ENCODE data around the gene XPNPEP3. TPM values are rescaled to one million over a fixed set of nuclear protein-coding genes. Genes with fewer than 3 reads are reported as not detected.

The XPNPEP3 gene
- total RNA-seq, 1 donor from 2014 or later: 28.7 TPM

DNA sequence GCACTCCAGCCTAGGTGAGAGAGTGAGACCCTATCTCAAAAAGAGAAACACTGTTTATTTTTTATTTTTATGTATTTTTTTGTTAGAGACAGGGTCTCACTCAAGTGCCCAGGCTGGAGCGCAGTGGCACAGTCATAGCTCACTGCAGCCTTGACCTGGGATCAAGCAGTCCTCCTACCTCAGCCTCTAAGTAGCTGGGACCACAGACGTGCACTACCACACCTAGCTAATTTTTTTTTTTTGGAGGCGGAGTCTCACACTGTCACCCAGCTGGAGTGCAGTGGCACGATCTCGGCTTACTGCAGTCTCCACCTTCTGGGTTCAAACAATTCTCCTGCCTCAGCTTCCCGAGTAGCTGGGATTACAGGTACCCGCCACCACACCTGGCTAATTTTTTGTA is 100.7 kb downstream of the XPNPEP3 start:
- TF ChIP-seq, protein P1, sequence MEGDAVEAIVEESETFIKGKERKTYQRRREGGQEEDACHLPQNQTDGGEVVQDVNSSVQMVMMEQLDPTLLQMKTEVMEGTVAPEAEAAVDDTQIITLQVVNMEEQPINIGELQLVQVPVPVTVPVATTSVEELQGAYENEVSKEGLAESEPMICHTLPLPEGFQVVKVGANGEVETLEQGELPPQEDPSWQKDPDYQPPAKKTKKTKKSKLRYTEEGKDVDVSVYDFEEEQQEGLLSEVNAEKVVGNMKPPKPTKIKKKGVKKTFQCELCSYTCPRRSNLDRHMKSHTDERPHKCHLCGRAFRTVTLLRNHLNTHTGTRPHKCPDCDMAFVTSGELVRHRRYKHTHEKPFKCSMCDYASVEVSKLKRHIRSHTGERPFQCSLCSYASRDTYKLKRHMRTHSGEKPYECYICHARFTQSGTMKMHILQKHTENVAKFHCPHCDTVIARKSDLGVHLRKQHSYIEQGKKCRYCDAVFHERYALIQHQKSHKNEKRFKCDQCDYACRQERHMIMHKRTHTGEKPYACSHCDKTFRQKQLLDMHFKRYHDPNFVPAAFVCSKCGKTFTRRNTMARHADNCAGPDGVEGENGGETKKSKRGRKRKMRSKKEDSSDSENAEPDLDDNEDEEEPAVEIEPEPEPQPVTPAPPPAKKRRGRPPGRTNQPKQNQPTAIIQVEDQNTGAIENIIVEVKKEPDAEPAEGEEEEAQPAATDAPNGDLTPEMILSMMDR (IDR thresholded peaks at IDR 0.05; ENCODE audit: borderline replicate concordance): no peak

GRCh38 chr22:40958299-40958698 is 101.4 kb downstream of the XPNPEP3 start:
- peaks cover 48% of the 10 kb centered on the region for H3K36me3 ChIP-seq
- TF ChIP-seq, protein P1 (IDR thresholded peaks at IDR 0.05; ENCODE audit: borderline replicate concordance): no peak
- intact Hi-C loops (cut with micrococcal nuclease): no loop called here
- no peak for DNase-seq
- peaks cover 33% of the 10 kb centered on the region for H3K4me1 ChIP-seq
- no peak overlapping the region for H3K27ac ChIP-seq (replicated peaks)
- H3K27me3 ChIP-seq (ENCODE audit: low read depth): no peaks in the 10 kb centered on the region
- H3K4me3 ChIP-seq: no peak overlapping the region
- H3K9me3 ChIP-seq (replicated peaks): no peaks in the 10 kb centered on the region

More for the DNA sequence above, 100.7 kb downstream of the XPNPEP3 start:
- H3K27me3 ChIP-seq (ENCODE audit: low read depth): no peaks in the 10 kb centered on the region
- intact Hi-C loops (cut with micrococcal nuclease): no loop called here
- peaks cover 40% of the 10 kb centered on the region for H3K4me1 ChIP-seq
- H3K9me3 ChIP-seq (replicated peaks): no peaks in the 10 kb centered on the region
- no peak overlapping the region for H3K4me3 ChIP-seq
- H3K27ac ChIP-seq (replicated peaks): no peak overlapping the region
- peaks cover 42% of the 10 kb centered on the region for H3K36me3 ChIP-seq
- DNase-seq: no peak

GRCh38 chr22:40960145-40960544 is 103.2 kb downstream of the XPNPEP3 start:
- Histone ChIP-seq H3K27ac (replicated peaks) (peak overlapping the region; percentile 13), H3K27me3 (ENCODE audit: low read depth) (no peaks in the 10 kb centered on the region), H3K9me3 (replicated peaks) (no peaks in the 10 kb centered on the region), H3K4me3 (no peak overlapping the region), H3K36me3 (peaks cover 52% of the 10 kb centered on the region), H3K4me1 (peaks cover 36% of the 10 kb centered on the region)
- TF ChIP-seq, protein P1 (IDR thresholded peaks at IDR 0.05; ENCODE audit: borderline replicate concordance): no peak
- no peak for DNase-seq
- intact Hi-C loops (cut with micrococcal nuclease): no loop called here

GRCh38 chr22:40965936-40966725 is 109.2 kb downstream of the XPNPEP3 start:
- Histone ChIP-seq H3K4me3 (no peak overlapping the region), H3K4me1 (peaks cover 42% of the 10 kb centered on the region), H3K36me3 (peaks cover 81% of the 10 kb centered on the region), H3K9me3 (replicated peaks) (no peaks in the 10 kb centered on the region), H3K27ac (replicated peaks) (peak overlapping the region; percentile 41), H3K27me3 (ENCODE audit: low read depth) (no peaks in the 10 kb centered on the region)
- TF ChIP-seq, protein P1 (IDR thresholded peaks at IDR 0.05; ENCODE audit: borderline replicate concordance): no peak
- intact Hi-C loops (cut with micrococcal nuclease): no loop called here
- DNase-seq: no peak

- no peaks in the 10 kb centered on the region for H3K9me3 ChIP-seq (replicated peaks)
- peaks cover 80% of the 10 kb centered on the region for H3K36me3 ChIP-seq
- no peaks in the 10 kb centered on the region for H3K27me3 ChIP-seq (ENCODE audit: low read depth)
- H3K4me1 ChIP-seq: peaks cover 42% of the 10 kb centered on the region
- H3K4me3 ChIP-seq: no peak overlapping the region
- no peak for DNase-seq
- intact Hi-C loops (cut with micrococcal nuclease): no loop called here
- no peak overlapping the region for H3K27ac ChIP-seq (replicated peaks)
- TF ChIP-seq, protein P1 (IDR thresholded peaks at IDR 0.05; ENCODE audit: borderline replicate concordance): no peak
Measured at GRCh38 chr22:40966726-40967085, 109.8 kb downstream of the XPNPEP3 start.
